ENCODE data around the gene GLI3. TPM values are rescaled to one million over a fixed set of nuclear protein-coding genes. Genes with fewer than 3 reads are reported as not detected.

GLI3 gene
- total and polyA plus RNA-seq, 11 donors = 0.50 to 14.4 (median 5.7) TPM

GRCh38 chr7:41921453-41921981 is 315.5 kb downstream of the GLI3 start:
- intact Hi-C loops (cut with DNase I) = no loop called here
- 48 to 72% (median 59%) methylated on average over 3 of the region's 3 CpGs for WGBS, 4 donors

DNA sequence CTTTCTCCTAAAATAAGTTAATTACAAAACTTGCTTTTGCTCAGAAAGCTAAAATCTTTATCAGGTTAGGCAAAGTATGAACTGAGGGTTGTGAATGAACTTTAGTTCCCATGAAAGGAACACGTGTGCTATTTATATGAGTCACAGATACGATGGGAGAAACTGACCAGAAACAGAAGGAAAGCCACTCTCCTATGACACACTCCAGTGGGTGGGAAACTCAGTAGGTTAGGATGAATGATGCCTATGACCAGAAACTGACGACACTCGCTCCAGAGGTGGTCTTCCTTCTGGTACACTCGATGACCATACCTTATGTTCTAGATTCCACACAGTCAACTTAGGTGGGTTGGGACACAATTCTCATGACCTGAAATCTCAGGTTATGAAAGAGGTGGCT is 318.4 kb downstream of the GLI3 start:
- WGBS, 4 donors = 78 to 84% (median 83%) methylated on average over 5 of the region's 5 CpGs
- no peaks in the 10 kb centered on the region for H3K27me3 ChIP-seq
- DNase-seq = no peak
- no peak for ATAC-seq
- H3K4me1 ChIP-seq = peaks cover 0 to 29% (median 0%) of the 10 kb centered on the region in 12 donors
- H3K27ac ChIP-seq = no peak overlapping the region
- H3K9me3 ChIP-seq = no peaks in the 10 kb centered on the region
- no peaks in the 10 kb centered on the region for H3K36me3 ChIP-seq
- no peak overlapping the region for H3K4me3 ChIP-seq
- TF ChIP-seq POLR2A (IDR thresholded peaks at IDR 0.05) = no peak
- TF ChIP-seq, protein P1, sequence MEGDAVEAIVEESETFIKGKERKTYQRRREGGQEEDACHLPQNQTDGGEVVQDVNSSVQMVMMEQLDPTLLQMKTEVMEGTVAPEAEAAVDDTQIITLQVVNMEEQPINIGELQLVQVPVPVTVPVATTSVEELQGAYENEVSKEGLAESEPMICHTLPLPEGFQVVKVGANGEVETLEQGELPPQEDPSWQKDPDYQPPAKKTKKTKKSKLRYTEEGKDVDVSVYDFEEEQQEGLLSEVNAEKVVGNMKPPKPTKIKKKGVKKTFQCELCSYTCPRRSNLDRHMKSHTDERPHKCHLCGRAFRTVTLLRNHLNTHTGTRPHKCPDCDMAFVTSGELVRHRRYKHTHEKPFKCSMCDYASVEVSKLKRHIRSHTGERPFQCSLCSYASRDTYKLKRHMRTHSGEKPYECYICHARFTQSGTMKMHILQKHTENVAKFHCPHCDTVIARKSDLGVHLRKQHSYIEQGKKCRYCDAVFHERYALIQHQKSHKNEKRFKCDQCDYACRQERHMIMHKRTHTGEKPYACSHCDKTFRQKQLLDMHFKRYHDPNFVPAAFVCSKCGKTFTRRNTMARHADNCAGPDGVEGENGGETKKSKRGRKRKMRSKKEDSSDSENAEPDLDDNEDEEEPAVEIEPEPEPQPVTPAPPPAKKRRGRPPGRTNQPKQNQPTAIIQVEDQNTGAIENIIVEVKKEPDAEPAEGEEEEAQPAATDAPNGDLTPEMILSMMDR (IDR thresholded peaks at IDR 0.05) = no peak
- intact Hi-C loops (cut with DNase I) = no loop called here

More at GRCh38 chr7:41921453-41921981, 315.5 kb downstream of the GLI3 start:
- peak; percentile 20 to 82 (median 71) for ATAC-seq
- no peaks in the 10 kb centered on the region for H3K9me3 ChIP-seq
- no peaks in the 10 kb centered on the region for H3K36me3 ChIP-seq
- H3K4me1 ChIP-seq = peaks cover 0 to 23% (median 0%) of the 10 kb centered on the region in 12 donors
- H3K27ac ChIP-seq = peak overlapping the region in 3 of 12 donors; percentile 40 to 54 (median 41)
- no peaks in the 10 kb centered on the region for H3K27me3 ChIP-seq
- DNase-seq = no peak
- H3K4me3 ChIP-seq = no peak overlapping the region
- TF ChIP-seq POLR2A (IDR thresholded peaks at IDR 0.05) = no peak
- TF ChIP-seq, protein P1 (IDR thresholded peaks at IDR 0.05) = no peak

DNA sequence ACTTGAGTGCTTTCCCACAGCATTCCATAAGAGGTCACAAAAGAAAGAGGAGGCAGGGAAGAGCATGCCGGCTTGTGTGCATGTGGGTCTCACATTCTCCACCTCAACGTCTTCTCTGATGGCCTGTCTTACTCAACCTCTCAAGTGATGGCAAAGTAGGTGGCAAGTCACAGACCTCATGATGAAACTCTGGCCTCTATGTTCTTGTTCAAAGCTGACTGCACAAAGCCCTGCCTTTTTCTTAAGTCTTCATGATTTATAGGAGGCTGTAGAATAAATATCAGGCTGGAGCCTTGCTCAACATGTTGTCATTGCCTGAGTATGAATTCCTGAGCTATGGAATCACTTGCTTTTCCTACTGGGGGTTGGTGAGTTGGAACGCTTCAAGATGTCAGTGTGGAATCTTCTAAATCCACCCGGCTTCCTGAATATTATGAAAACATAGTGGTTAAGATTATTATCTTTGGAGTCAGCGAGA is 320.5 kb downstream of the GLI3 start:
- 46 to 58% (median 54%) methylated on average over 5 of the region's 5 CpGs for WGBS, 4 donors
- H3K27me3 ChIP-seq = no peaks in the 10 kb centered on the region
- no peak for DNase-seq
- peaks cover 0 to 19% (median 0%) of the 10 kb centered on the region in 12 donors for H3K4me1 ChIP-seq
- H3K27ac ChIP-seq = peak overlapping the region in 4 of 12 donors; percentile 11 to 70 (median 50)
- TF ChIP-seq, protein P1 (IDR thresholded peaks at IDR 0.05) = no peak
- no peak for TF ChIP-seq POLR2A (IDR thresholded peaks at IDR 0.05)
- intact Hi-C loops (cut with DNase I) = no loop called here
- no peaks in the 10 kb centered on the region for H3K9me3 ChIP-seq
- H3K36me3 ChIP-seq = no peaks in the 10 kb centered on the region
- H3K4me3 ChIP-seq = no peak overlapping the region
- ATAC-seq = peak in 3 of 4 donors; percentile 65 to 90 (median 69)

DNA sequence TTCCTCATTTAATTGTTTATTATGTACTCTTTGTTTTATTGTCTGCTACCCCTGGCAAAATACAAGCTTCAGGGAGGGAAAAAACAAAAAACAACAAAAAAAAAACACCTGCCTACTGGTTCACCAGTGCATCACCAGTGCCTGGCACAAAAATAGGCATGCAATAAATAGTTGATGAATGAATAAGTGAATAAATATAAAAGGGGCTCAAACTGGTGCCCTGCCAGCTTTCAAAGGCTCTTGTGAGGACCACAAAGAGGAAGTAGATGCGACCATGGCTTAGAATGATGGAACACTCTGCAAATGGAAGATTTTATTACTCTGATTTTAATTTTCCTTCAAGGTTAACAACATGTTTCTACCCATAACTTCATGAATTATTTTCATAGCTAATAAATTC is 321.1 kb downstream of the GLI3 start:
- Histone ChIP-seq H3K27me3 (no peaks in the 10 kb centered on the region), H3K4me3 (no peak overlapping the region), H3K27ac (peak overlapping the region in 3 of 12 donors; percentile 49 to 70 (median 52)), H3K4me1 (peaks cover 0 to 15% (median 0%) of the 10 kb centered on the region in 12 donors), H3K9me3 (no peaks in the 10 kb centered on the region), H3K36me3 (no peaks in the 10 kb centered on the region)
- no peak for ATAC-seq
- DNase-seq = no peak
- intact Hi-C loops (cut with DNase I) = no loop called here
- WGBS, 4 donors = 80 to 88% (median 84%) methylated on average over 1 of the region's 1 CpG
- TF ChIP-seq POLR2A (IDR thresholded peaks at IDR 0.05) = no peak
- TF ChIP-seq, protein P1 (IDR thresholded peaks at IDR 0.05) = no peak

Data from heart left ventricle (tissue), 16 donors.